Measurements from ENCODE around the gene EIF1AD. TPM values are rescaled to one million over a fixed set of nuclear protein-coding genes. Genes with fewer than 3 reads are reported as not detected.
A peak's percentile ranks its signal among the peaks of the same experiment; 100 is the strongest.

Gene EIF1AD
- total RNA-seq, 2 experiments from 2014 or later = 41.2 to 42.7 TPM

DNA sequence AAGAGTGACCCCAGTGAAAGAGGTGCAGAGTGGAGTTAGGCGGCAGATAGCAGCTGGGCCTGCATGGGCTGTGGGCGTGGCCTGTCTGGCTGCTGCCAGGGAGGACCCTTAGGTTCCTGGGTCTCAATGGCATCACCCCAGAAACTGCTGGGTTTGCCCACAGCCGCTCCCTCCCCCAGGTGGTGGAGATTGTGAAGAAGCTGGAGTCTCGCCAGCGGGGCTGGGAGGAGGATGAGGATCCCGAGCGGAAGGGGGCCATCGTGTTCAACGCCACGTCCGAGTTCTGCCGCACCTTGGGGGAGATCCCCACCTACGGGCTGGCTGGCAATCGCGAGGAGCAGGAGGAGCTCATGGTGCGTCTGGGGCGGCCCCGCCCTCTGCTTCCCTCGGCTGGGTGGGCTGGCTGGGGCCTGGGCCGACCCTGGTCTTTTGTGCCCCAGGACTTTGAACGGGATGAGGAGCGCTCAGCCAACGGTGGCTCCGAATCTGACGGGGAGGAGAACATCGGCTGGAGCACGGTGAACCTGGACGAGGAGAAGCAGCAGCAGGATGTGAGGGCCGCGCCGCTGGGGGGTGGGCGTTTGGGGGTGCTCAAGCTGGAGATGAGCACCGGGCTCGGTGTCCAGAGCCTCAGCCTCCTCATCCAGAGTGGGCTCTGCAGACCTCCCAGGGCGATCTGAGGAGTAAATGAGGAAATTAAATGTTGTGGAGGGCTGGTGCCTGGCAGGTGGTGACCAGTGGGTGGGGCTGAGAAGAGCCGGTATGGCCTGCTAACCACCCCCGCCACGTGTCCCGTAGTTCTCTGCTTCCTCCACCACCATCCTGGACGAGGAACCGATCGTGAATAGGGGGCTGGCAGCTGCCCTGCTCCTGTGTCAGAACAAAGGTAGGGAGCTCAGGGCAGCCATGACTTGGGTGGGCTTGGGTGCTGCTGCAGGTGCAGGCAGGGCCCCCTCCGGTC lies 25.5 kb downstream of the EIF1AD start:
- Mint-ChIP-seq H3K4me3 (no peak overlapping the region), H3K27me3 (no peaks in the 10 kb centered on the region), H3K4me1 (ENCODE audit: low read depth) (no peaks in the 10 kb centered on the region), H3K9me3 (no peaks in the 10 kb centered on the region), H3K36me3 (peaks cover 34% of the 10 kb centered on the region), H3K27ac (no peak overlapping the region)
- CTCF ChIA-PET = interaction anchor here (1.0 to 1.9 kb wide), 2 partner anchors 12 to 92 kb away, joined by 4 to 7 read pairs; no protein-coding TSS in a partner anchor
- intact Hi-C loops (cut with micrococcal nuclease) = no loop called here
- POLR2A ChIA-PET = interaction anchor here (1.3 kb wide), 1 partner anchor 86 kb away, joined by 3 read pairs; the partner anchor contains the start of gene CCDC85B
- no peak for DNase-seq

DNA sequence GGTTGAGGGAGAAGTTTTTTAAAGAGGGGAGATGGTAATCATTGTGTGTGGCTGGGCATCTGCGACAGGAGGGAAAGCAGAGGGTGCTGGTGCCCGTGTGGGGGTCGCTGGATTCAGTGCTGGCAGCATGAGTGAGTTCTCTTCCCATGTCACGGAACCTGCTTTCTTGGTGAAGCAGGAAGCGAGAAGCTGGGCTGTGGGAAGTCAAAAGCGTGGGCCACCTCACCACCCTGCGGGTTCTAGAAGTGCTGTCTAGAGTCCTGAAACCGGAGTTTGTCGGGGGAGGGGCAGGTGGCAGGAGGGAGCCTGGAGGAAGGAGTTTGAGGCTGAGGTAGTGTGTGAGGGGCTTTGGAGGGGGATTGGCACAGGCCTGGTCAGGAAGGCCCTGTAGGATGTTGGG lies 26.2 kb downstream of the EIF1AD start:
- ChIA-PET POLR2A (no interaction called here), CTCF (interaction anchor here (1.0 to 1.9 kb wide), 2 partner anchors 13 to 91 kb away, joined by 4 to 7 read pairs; no protein-coding TSS in a partner anchor)
- DNase-seq = no peak
- H3K27me3 Mint-ChIP-seq = no peaks in the 10 kb centered on the region
- H3K9me3 Mint-ChIP-seq = no peaks in the 10 kb centered on the region
- no peak overlapping the region for H3K27ac Mint-ChIP-seq
- intact Hi-C loops (cut with micrococcal nuclease) = no loop called here
- peaks cover 34% of the 10 kb centered on the region for H3K36me3 Mint-ChIP-seq
- H3K4me1 Mint-ChIP-seq (ENCODE audit: low read depth) = no peaks in the 10 kb centered on the region
- no peak overlapping the region for H3K4me3 Mint-ChIP-seq

DNA sequence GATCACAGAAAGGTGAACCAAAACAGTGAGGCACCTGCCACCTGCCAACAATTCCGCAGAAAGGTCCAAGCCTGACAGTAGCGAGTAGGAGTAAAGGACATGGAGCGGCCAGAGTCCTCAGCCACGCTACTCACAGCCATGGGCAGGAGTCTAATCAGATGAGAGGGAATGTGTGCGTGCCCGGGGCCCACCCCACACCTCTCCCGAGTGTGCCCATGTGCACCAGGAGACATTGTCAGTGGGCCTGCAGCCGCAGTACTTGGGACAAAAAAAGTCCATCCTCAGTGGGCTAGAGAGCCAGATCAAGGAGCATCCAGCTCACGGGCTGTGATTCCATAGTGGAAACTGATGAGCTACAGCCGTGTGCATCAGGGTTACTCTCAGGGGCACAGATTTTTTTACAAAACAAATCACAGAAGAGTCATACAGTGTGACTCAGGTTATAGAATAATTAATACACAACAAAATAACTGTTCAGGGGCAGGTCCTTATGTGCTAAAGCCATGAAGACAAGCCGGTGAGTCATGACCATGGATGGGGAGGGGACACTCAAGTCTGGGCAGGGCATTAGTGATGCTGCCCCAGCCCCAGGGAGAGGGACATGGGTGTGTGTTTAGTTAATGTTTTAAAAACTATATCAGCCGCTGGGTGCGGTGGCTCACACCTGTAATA lies 28.4 kb downstream of the EIF1AD start:
- ChIA-PET POLR2A (no interaction called here), CTCF (no interaction called here)
- H3K27me3 Mint-ChIP-seq = no peaks in the 10 kb centered on the region
- no peak for DNase-seq
- peaks cover 6% of the 10 kb centered on the region for H3K4me1 Mint-ChIP-seq (ENCODE audit: low read depth)
- intact Hi-C loops (cut with micrococcal nuclease) = no loop called here
- no peak overlapping the region for H3K4me3 Mint-ChIP-seq
- no peaks in the 10 kb centered on the region for H3K9me3 Mint-ChIP-seq
- no peak overlapping the region for H3K27ac Mint-ChIP-seq
- H3K36me3 Mint-ChIP-seq = peaks cover 40% of the 10 kb centered on the region

DNA sequence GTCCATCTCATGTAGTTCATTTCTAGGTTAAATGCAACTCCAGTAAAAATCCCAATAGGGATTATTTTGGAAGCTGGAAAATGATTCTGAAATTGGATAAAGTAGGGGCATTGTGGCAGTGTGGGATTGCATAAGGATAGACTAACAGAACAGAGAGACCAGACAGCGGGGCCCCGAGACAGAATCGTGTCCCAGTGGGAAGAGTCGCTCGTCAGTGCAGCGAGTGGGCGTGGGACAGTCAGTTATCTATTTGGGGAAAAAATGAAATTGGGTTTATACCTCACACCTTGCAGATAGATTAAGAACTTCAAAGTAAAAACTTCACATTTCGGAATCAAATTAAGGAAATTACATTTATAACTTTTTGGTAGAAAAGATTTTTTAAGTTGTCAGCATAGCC lies 29.8 kb downstream of the EIF1AD start:
- ChIA-PET CTCF (interaction anchor here (0.7 to 1.6 kb wide), 2 partner anchors 16 to 261 kb away, joined by 3 to 4 read pairs; partner anchors contain the start of gene KAT5), POLR2A (interaction anchor here (2.1 kb wide), 1 partner anchor 10 kb away, joined by 6 read pairs; the partner anchor contains the start of gene SART1)
- Mint-ChIP-seq H3K4me1 (ENCODE audit: low read depth) (peaks cover 9% of the 10 kb centered on the region), H3K9me3 (no peaks in the 10 kb centered on the region), H3K27me3 (no peaks in the 10 kb centered on the region), H3K27ac (peak overlapping the region; percentile 49), H3K4me3 (no peak overlapping the region), H3K36me3 (peaks cover 41% of the 10 kb centered on the region)
- DNase-seq = no peak
- intact Hi-C loops (cut with micrococcal nuclease) = no loop called here

DNA sequence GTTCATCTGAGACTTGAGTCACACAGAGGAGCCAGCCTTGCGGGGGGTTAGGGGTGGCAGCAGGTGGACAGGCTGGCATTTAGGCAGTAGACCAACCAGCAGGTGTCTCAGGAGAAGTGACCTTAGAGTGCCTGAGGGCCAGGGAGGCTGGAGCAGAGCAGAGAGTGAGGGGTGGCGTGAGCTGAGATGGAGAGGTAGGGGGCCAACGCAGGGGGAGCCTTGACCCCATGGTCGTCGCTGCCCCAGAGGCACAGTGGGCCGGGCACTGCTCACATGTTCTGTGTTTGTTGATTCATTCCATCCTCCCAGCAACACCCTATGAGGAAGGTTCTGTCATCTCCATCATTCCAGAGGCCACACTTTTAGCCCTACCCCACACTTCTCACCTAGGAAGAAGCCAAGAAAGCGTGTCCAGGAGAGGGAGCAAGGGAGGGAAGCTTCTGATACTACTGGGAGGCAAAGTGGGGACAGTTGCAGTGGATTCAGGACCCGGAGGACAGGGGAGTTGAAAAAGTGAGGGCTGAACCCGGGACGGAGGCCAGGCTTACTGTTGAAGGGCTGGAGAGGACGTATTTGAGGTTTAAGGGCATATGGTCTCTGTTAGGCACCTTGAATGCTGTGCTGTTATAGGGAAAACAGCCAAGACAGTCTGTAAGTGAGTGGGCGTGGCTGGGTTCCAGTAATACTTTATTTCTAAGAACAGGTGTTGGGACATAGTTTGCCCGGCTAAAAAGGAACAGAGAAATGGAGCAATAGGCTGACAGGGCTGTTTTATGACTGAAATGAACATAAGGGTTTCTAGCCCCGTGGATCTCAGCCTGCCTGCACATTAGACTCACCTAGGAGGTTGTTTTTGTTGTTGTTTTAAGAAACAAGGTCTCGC lies 33.1 kb downstream of the EIF1AD start:
- Mint-ChIP-seq H3K36me3 (peaks cover 56% of the 10 kb centered on the region), H3K27ac (peak overlapping the region; percentile 31), H3K27me3 (no peaks in the 10 kb centered on the region), H3K4me3 (no peak overlapping the region), H3K4me1 (ENCODE audit: low read depth) (peaks cover 13% of the 10 kb centered on the region), H3K9me3 (no peaks in the 10 kb centered on the region)
- POLR2A ChIA-PET = no interaction called here
- CTCF ChIA-PET = interaction anchor here (0.7 to 2.7 kb wide), 3 partner anchors 84 to 1179 kb away, joined by 3 to 10 read pairs (median 7); no protein-coding TSS in a partner anchor
- no peak for DNase-seq
- intact Hi-C loops (cut with micrococcal nuclease) = no loop called here

DNA sequence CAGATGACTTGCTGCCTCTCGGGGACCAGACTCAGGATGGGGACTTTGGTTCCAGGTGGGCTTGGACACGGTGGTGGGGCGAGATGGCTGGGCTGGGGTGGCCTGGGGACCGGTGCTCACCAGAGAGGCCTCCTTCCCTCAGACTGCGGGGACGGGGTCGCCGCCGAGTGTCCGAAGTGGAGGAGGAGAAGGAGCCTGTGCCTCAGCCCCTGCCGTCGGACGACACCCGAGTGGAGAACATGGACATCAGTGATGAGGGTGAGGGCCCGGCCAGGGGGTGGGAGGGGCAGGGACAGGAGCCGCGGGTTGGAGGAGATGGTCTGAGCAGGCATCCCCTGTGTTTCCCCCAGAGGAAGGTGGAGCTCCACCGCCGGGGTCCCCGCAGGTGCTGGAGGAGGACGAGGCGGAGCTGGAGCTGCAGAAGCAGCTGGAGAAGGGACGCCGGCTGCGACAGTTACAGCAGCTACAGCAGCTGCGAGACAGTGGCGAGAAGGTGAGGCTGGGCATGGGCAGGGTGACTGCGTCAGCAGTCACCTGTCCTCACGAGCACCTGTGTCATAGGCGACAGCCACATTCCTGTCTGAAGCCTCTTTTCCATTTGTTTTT lies 34.5 kb downstream of the EIF1AD start:
- intact Hi-C loops (cut with micrococcal nuclease) = no loop called here
- Mint-ChIP-seq H3K4me3 (no peak overlapping the region), H3K9me3 (no peaks in the 10 kb centered on the region), H3K36me3 (peaks cover 55% of the 10 kb centered on the region), H3K27me3 (no peaks in the 10 kb centered on the region), H3K27ac (no peak overlapping the region), H3K4me1 (ENCODE audit: low read depth) (peaks cover 27% of the 10 kb centered on the region)
- no peak for DNase-seq
- POLR2A ChIA-PET = no interaction called here
- CTCF ChIA-PET = interaction anchor here (0.9 to 2.0 kb wide), 3 partner anchors 55 to 108 kb away, joined by 3 to 7 read pairs (median 3); no protein-coding TSS in a partner anchor

DNA sequence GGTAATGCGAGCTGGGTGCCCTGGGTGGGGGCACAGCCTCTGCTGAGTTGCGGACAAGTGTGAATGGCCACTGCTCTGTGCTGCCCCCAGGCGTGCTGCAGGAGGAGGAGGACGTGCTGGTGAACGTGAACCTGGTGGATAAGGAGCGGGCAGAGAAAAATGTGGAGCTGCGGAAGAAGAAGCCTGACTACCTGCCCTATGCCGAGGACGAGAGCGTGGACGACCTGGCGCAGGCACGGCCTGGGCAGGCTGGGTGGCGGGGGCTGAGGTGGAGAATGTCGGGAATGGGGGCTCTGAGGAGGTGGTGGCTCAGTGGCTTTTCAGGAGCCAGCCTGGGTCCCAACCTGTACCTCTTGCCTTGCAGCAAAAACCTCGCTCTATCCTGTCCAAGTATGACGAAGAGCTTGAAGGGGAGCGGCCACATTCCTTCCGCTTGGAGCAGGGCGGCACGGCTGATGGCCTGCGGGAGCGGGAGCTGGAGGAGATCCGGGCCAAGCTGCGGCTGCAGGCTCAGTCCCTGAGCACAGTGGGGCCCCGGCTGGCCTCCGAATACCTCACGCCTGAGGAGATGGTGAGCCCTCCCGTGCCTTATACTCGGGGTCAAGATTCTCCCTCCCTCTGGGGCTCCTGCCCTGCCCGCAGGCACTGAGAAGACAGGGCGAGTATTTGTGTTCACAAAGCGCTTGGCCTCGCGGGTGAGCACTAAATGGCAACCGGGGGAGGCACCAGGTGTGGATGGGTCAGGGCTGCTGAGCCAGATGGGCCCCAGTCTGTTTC lies 35.8 kb downstream of the EIF1AD start:
- CTCF ChIA-PET = interaction anchor here (1.0 kb wide), 1 partner anchor 22 kb away, joined by 3 read pairs; no protein-coding TSS in a partner anchor
- H3K4me1 Mint-ChIP-seq (ENCODE audit: low read depth) = peaks cover 31% of the 10 kb centered on the region
- no peak overlapping the region for H3K27ac Mint-ChIP-seq
- no peaks in the 10 kb centered on the region for H3K9me3 Mint-ChIP-seq
- H3K27me3 Mint-ChIP-seq = no peaks in the 10 kb centered on the region
- no peak for DNase-seq
- H3K36me3 Mint-ChIP-seq = peaks cover 55% of the 10 kb centered on the region
- intact Hi-C loops (cut with micrococcal nuclease) = no loop called here
- POLR2A ChIA-PET = no interaction called here
- no peak overlapping the region for H3K4me3 Mint-ChIP-seq

DNA sequence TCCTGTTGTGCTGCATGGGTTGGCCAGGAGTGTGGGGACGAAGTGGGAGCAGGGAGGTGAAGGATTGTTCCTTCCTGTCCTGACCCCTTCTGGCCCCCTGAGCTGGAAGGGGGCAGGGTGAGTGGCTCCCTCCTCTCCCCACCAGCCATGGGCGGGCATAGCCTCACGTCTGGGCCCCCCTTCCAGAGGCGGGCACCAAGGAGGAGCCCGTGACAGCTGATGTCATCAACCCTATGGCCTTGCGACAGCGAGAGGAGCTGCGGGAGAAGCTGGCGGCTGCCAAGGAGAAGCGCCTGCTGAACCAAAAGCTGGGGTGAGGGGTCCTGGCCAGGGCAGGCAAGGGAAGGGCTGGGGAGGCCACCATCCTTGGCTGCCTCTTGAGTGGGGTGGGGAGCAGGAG lies 37.1 kb downstream of the EIF1AD start:
- Mint-ChIP-seq H3K27me3 (no peaks in the 10 kb centered on the region), H3K4me1 (ENCODE audit: low read depth) (peaks cover 31% of the 10 kb centered on the region), H3K4me3 (no peak overlapping the region), H3K36me3 (peaks cover 49% of the 10 kb centered on the region), H3K27ac (no peak overlapping the region), H3K9me3 (no peaks in the 10 kb centered on the region)
- ChIA-PET POLR2A (interaction anchor here (0.6 kb wide), 1 partner anchor 1698 kb away, joined by 5 read pairs; no protein-coding TSS in a partner anchor), CTCF (interaction anchor here (1.0 kb wide), 1 partner anchor 23 kb away, joined by 3 read pairs; no protein-coding TSS in a partner anchor)
- intact Hi-C loops (cut with micrococcal nuclease) = no loop called here
- no peak for DNase-seq

DNA sequence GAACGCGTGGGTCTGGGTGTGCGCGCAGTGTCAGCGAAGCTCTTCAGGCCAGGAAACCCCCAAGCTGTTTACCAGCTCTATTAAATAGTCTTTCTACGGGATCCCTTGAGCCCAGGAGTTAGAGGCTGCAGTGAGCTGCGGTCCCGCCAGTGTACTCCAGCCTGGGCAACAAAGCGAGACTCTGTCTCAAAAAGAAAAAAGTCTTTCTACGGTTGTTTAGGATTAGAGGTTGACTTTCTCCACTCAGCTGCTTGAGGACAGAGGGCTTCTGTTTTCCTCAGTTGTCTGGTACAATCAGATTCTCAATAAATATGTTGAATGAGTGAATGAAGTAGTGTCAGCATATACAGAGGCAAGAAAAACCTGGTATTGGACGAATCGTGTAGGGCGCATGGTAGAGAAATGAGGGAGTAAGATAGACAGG lies 39.8 kb downstream of the EIF1AD start:
- Mint-ChIP-seq H3K9me3 (no peaks in the 10 kb centered on the region), H3K27ac (peak overlapping the region; percentile 94), H3K4me3 (peak overlapping the region; percentile 95), H3K27me3 (no peaks in the 10 kb centered on the region), H3K36me3 (peaks cover 35% of the 10 kb centered on the region), H3K4me1 (ENCODE audit: low read depth) (peaks cover 36% of the 10 kb centered on the region)
- ChIA-PET POLR2A (interaction anchor here (0.9 to 2.2 kb wide), 11 partner anchors 9 to 130 kb away, joined by 3 to 21 read pairs (median 3); partner anchors contain the start of genes BANF1, CCDC85B, EIF1AD and FIBP), CTCF (interaction anchor here (1.3 to 6.7 kb wide), 3 partner anchors 73 to 102 kb away, joined by 4 to 39 read pairs (median 14); partner anchors contain the start of genes FIBP and MUS81)
- DNase-seq = no peak
- intact Hi-C loops (cut with micrococcal nuclease) = no loop called here
